ENCODE results near the gene ELMO2.

GRCh38 chr20:46415773-46416172, 9.4 kb upstream of the ELMO2 start:
- TF ChIP-seq CTCF (IDR thresholded peaks at IDR 0.05; ENCODE audit: low read depth, low read length) (no peak), POLR2A (IDR thresholded peaks at IDR 0.05; ENCODE audit: extremely low read depth, insufficient read length) (no peak), MAX (IDR thresholded peaks at IDR 0.05; ENCODE audit: low read depth, low read length) (no peak)

Measured in NB4 (cell line).